OCI-LY7 (cell line): ENCODE data around the gene GFRA3.

ENCODE experiments used
- CTCF ChIP-seq: fragments of 200-600 bp; sonication (generic); conservative IDR thresholded peaks from 2 replicates; pipeline ENCODE4 v1.5.1; 2014; ENCODE audit warnings: mild to moderate bottlenecking, antibody characterized with exemption, low read length, moderate library complexity, mixed read lengths
- EZH2phosphoT487 ChIP-seq: fragments of 200-600 bp; sonication (generic); IDR thresholded peaks from 2 replicates; pipeline ENCODE4 v1.6.1; 2018; ENCODE audit warnings: low read depth, borderline replicate concordance, mild to moderate bottlenecking, mixed run types, antibody characterized with exemption, low read length, moderate library complexity, mixed read lengths

- TF ChIP-seq CTCF (no peak), EZH2phosphoT487 (no peak)
Measured at GRCh38 chr5:138241688-138242571, 32.5 kb downstream of the GFRA3 start.
